B cell (primary cell): ENCODE results near the gene LRRC49. TPM values are rescaled to one million over a fixed set of nuclear protein-coding genes. Genes with fewer than 3 reads are reported as not detected.

Source experiments
- ATAC-seq: fragments of 200-7000 bp; cut with Tn5 transposase; one replicate; pipeline ENCODE4 v1.10.0; 2021; ENCODE audit warnings: low read depth, mild to moderate bottlenecking, moderate number of reproducible peaks, moderate library complexity
- CTCF ChIA-PET: fragments of 350-600 bp; sonication (Branson Sonifier 250); formaldehyde crosslinking; loops from one replicate; lab custom pipeline; 2021; ENCODE audit warnings: antibody characterized with exemption, inconsistent platforms; lab: Charles Lee
- POLR2A ChIA-PET: fragments of 350-600 bp; sonication (Branson Sonifier 250); formaldehyde crosslinking; loops from one replicate; lab custom pipeline; 2021; ENCODE audit warnings: antibody characterized with exemption; lab: Charles Lee
- DNase-seq: peaks from one replicate; pipeline ENCODE4 v3.0.0; 2013
- H2AFZ ChIP-seq: 2 replicates; pipeline ENCODE4 v1.6.1; 2012; ENCODE audit warnings: mild to moderate bottlenecking, low read depth, low read length; ENCODE audit not compliant: insufficient read depth, poor library complexity, severe bottlenecking
- H3K27ac ChIP-seq, 2 donors: 1 replicate in 1 of 2; 2 replicates in 1 of 2; pipeline ENCODE4 v1.5.1; 2012 to 2013; ENCODE audit warnings: low read length in 2 of 2, mild to moderate bottlenecking in 2 of 2, moderate library complexity in 1 of 2
- H3K27me3 ChIP-seq, 4 experiments: fragments of 200-600 bp in 1 of 4; sonication (generic) in 1 of 4; replicated peaks in 1 of 4; 1 replicate in 2 of 4; 2 replicates in 2 of 4; pipeline versions ENCODE4 v1.6.1 to v1.7.0; 2013 to 2016; ENCODE audit warnings: low read length in 3 of 4, mild to moderate bottlenecking in 2 of 4, mixed read lengths in 1 of 4, moderate library complexity in 1 of 4; ENCODE audit not compliant: insufficient read depth in 4 of 4, control insufficient read depth in 3 of 4; ENCODE audit errors: control extremely low read depth in 1 of 4
- H3K36me3 ChIP-seq, 2 experiments: replicated peaks in 1 of 2; 1 replicate in 1 of 2; 2 replicates in 1 of 2; pipeline versions ENCODE4 v1.6.1 to v1.7.1; 2013; ENCODE audit warnings: low read length in 1 of 2; ENCODE audit not compliant: insufficient read depth in 2 of 2, control insufficient read depth in 1 of 2; ENCODE audit errors: control extremely low read depth in 1 of 2, extremely low read depth in 1 of 2
- H3K4me1 ChIP-seq, 2 donors: fragments of 200-600 bp in 1 of 2; sonication (generic) in 1 of 2; 1 replicate in 1 of 2; 2 replicates in 1 of 2; pipeline versions ENCODE4 v1.5.1 to v1.6.1; 2013 to 2017; ENCODE audit warnings: low read length in 2 of 2; ENCODE audit not compliant: control insufficient read depth in 2 of 2, insufficient read depth in 2 of 2
- H3K4me2 ChIP-seq: replicated peaks from 2 replicates; pipeline ENCODE3; 2012; ENCODE audit warnings: mild to moderate bottlenecking, low read depth, low read length; ENCODE audit not compliant: poor library complexity, severe bottlenecking
- H3K4me3 ChIP-seq, 5 experiments: fragments of 200-600 bp in 1 of 5; sonication (generic) in 1 of 5; 1 replicate in 3 of 5; 2 replicates in 2 of 5; pipeline versions ENCODE4 v1.5.1 to v1.7.0; 2011 to 2016; ENCODE audit warnings: low read length in 4 of 5, mild to moderate bottlenecking in 4 of 5, low read depth in 2 of 5, control low read depth in 1 of 5, moderate library complexity in 1 of 5; ENCODE audit not compliant: insufficient read depth in 1 of 5; ENCODE audit errors: control extremely low read depth in 1 of 5, extremely low read depth in 1 of 5
- H3K79me2 ChIP-seq: fragments of 200-600 bp; sonication (generic); one replicate; pipeline ENCODE4 v1.6.0; 2016; ENCODE audit warnings: low read length; ENCODE audit not compliant: control insufficient read depth, insufficient read depth
- H3K9ac ChIP-seq: fragments of 200-600 bp; sonication (generic); 2 replicates; pipeline ENCODE4 v1.6.1; 2017; ENCODE audit warnings: mild to moderate bottlenecking, low read length, moderate library complexity
- H3K9me3 ChIP-seq, 3 donors: one replicate each; pipeline versions ENCODE4 v1.6.1 to v1.7.1; 2013; ENCODE audit warnings: low read length in 2 of 3; ENCODE audit not compliant: control insufficient read depth in 2 of 3, insufficient read depth in 1 of 3; ENCODE audit errors: control extremely low read depth in 1 of 3
- H4K20me1 ChIP-seq: 2 replicates; pipeline ENCODE4 v1.6.0; 2012; ENCODE audit warnings: mild to moderate bottlenecking, low read length; ENCODE audit not compliant: insufficient read depth, control insufficient read depth, poor library complexity, severe bottlenecking
- H3K27ac Mint-ChIP-seq: one replicate; pipeline ENCODE4 v1.8.0; 2021; ENCODE audit warnings: mixed read lengths
- H3K27me3 Mint-ChIP-seq: one replicate; pipeline ENCODE4 v1.8.0; 2021; ENCODE audit warnings: mixed read lengths
- H3K4me1 Mint-ChIP-seq: one replicate; pipeline ENCODE4 v1.8.0; 2021; ENCODE audit warnings: mixed read lengths
- H3K4me3 Mint-ChIP-seq: one replicate; pipeline ENCODE4 v1.8.0; 2021; ENCODE audit warnings: mixed read lengths
- H3K9me3 Mint-ChIP-seq: one replicate; pipeline ENCODE4 v1.8.0; 2022; ENCODE audit warnings: mixed read lengths; ENCODE audit not compliant: insufficient read depth
- CTCF ChIP-seq: fragments of 200-600 bp; IDR thresholded peaks from one replicate; pipeline ENCODE4 v1.8.0; 2022; ENCODE audit warnings: antibody characterized with exemption, mild to moderate bottlenecking
- EZH2 ChIP-seq: IDR thresholded peaks from 2 replicates; pipeline ENCODE4 v1.6.1; 2012; ENCODE audit warnings: borderline replicate concordance, low read depth, mild to moderate bottlenecking, moderate library complexity, low read length; ENCODE audit not compliant: insufficient read depth, poor library complexity, severe bottlenecking
- whole genome bisulfite sequencing: methylation state at CpG from one replicate; pipeline ENCODE4 v1.1.5; 2013; ENCODE audit warnings: missing lambda C conversion rate; ENCODE audit not compliant: insufficient coverage; 5-methylcytosine and 5-hydroxymethylcytosine counted together
- intact Hi-C: fragments of 100-400 bp; cut with micrococcal nuclease; formaldehyde crosslinking; loops from one replicate; pipeline ENCODE4 v1.10.0; 2022
- polyA plus RNA-seq: library from polyadenylated mRNA; depleted of rRNA; stranded (reverse); fragments of >200 nt; gene quantifications from 2 replicates; pipeline ENCODE4 v1.2.3, GENCODE V29; 2012
- total RNA-seq, 2 donors: library from RNA; stranded (reverse); fragments of 120-200 nt in 1 of 2; gene quantifications; 1 replicate in 1 of 2; 2 replicates in 1 of 2; pipeline versions ENCODE4 v1.2.3 to v1.2.4, GENCODE V29; 2013 to 2022

The LRRC49 gene
- total and polyA plus RNA-seq, 2 donors (not counting 1 experiment from before 2014, with no cell fraction given): 0.22 to 1.4 TPM

DNA sequence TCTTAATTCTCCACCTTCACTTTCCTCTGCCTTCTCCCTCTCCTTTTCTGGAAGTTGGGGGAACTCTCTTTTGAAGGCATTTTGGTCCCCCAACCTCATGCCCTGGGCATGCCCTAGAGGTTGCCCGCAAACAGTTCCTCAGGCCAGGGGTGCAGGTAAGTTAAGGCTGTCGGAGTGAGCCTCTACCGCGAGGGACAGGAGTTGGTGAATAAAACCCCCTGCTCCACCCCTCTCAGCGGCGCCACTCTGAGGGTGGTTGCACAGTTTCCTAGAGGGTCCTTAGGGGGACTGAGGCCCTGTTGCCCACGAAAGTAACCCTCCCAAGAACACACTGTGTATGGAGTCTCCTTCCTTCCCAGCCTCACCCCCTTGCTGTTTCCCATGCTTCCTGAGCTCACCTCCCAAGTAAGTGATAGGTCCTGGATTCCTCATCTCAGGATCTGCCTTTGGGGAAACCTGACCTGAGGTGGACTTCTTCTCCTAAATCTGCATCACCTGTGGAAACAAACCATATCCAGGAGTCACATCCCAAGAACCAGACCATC is 199.5 kb downstream of the LRRC49 start:
- intact Hi-C loops: no loop called here
- CTCF ChIA-PET: no interaction called here
- no peak overlapping the region for H3K27ac ChIP-seq
- H3K4me1 Mint-ChIP-seq: no peaks in the 10 kb centered on the region
- TF ChIP-seq EZH2 (no peak), CTCF (no peak)
- H3K27ac Mint-ChIP-seq: no peak overlapping the region
- DNase-seq: no peak
- H3K4me2 ChIP-seq: no peak overlapping the region
- H3K27me3 ChIP-seq: no peaks in the 10 kb centered on the region
- ATAC-seq: no peak
- no peak overlapping the region for H2AFZ ChIP-seq
- 45% methylated on average over 1 of the region's 7 CpGs for WGBS
- no peaks in the 10 kb centered on the region for H3K79me2 ChIP-seq
- peaks cover 6% of the 10 kb centered on the region for H3K9me3 Mint-ChIP-seq
- no peaks in the 10 kb centered on the region for H3K36me3 ChIP-seq
- no peak overlapping the region for H3K9ac ChIP-seq
- no peak overlapping the region for H3K4me3 ChIP-seq
- POLR2A ChIA-PET: no interaction called here
- peaks cover 0 to 3% (median 0%) of the 10 kb centered on the region in 3 donors for H3K9me3 ChIP-seq
- no peaks in the 10 kb centered on the region for H3K4me1 ChIP-seq
- H3K27me3 Mint-ChIP-seq: peaks cover 8% of the 10 kb centered on the region
- no peaks in the 10 kb centered on the region for H4K20me1 ChIP-seq
- H3K4me3 Mint-ChIP-seq: no peak overlapping the region

DNA sequence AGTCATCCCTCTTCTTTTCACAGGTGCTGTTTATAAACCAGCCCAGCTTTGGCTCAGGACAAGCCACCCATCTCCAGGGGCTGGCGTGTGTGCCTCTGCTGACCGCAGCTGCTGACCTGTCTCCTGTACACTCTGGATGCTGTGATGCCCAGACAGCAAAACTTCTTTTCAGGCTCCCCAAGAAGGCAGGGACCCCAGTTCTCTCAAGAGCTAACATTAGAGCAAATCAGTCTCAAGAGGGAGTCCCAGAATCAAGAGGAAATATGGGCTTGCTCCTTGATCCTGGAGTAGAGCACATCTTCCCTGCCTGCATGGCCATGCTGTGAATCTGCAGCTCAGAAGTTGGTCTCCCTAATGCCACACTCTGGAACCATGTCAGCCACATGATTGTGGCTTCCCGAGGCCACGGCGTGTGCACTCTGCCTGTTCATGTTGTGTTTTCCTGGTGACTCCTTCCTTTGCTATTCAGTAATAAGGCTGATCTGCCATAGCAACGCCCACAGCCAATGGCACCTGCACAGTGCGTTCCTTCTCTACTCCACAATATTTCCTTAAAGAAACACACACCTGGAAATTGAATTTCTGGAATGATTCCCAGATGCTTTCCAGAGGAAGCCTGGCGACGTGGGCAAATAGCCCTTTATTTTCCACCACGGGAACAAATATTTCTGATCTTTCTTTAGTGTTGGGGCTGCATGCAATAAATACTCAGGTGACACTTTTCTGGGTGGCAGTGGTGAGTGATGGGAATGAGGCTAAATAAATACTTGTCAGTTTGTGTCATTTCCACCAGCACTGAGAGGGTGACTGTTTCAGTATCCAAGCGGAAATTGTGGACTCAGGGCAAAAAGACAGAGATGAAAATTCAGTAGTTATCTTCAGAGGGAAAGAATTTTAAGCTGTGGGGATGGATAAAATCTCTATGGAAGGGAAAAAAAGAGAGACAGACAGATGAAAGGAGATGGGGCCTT is 200.7 kb downstream of the LRRC49 start:
- TF ChIP-seq CTCF (no peak), EZH2 (no peak)
- WGBS: 88% methylated on average over 8 of the region's 11 CpGs
- H4K20me1 ChIP-seq: no peaks in the 10 kb centered on the region
- ATAC-seq (no peak), DNase-seq (no peak)
- H3K9ac ChIP-seq: no peak overlapping the region
- no peak overlapping the region for H3K4me3 ChIP-seq
- no peak overlapping the region for H3K4me2 ChIP-seq
- no peaks in the 10 kb centered on the region for H3K79me2 ChIP-seq
- peaks cover 8% of the 10 kb centered on the region for H3K27me3 Mint-ChIP-seq
- no peak overlapping the region for H3K27ac ChIP-seq
- intact Hi-C loops: no loop called here
- no peak overlapping the region for H3K27ac Mint-ChIP-seq
- H3K27me3 ChIP-seq: no peaks in the 10 kb centered on the region
- H3K9me3 ChIP-seq: peaks cover 0 to 3% (median 0%) of the 10 kb centered on the region in 3 donors
- H2AFZ ChIP-seq: no peak overlapping the region
- H3K4me1 ChIP-seq: no peaks in the 10 kb centered on the region
- ChIA-PET POLR2A (no interaction called here), CTCF (no interaction called here)
- no peak overlapping the region for H3K4me3 Mint-ChIP-seq
- peaks cover 3% of the 10 kb centered on the region for H3K9me3 Mint-ChIP-seq
- no peaks in the 10 kb centered on the region for H3K4me1 Mint-ChIP-seq
- no peaks in the 10 kb centered on the region for H3K36me3 ChIP-seq
